LoVo (cell line): ENCODE data around the gene AUTS2.

Experiments used
- DNase-seq: peaks from one replicate; pipeline ENCODE4 v3.0.0-alpha.2; 2016; ENCODE audit warnings: low spot score

Gene AUTS2

GRCh38 chr7:70660819-70661191, 1062.5 kb downstream of the AUTS2 start:
- DNase-seq, result no peak

- DNase-seq, result no peak
These were observed 1065.4 kb downstream of the AUTS2 start for GRCh38 chr7:70663680-70664079.

GRCh38 chr7:70665997-70666396, 1067.7 kb downstream of the AUTS2 start:
- no peak for DNase-seq

- DNase-seq, result no peak
These were observed 1069.1 kb downstream of the AUTS2 start for GRCh38 chr7:70667406-70667805.

- DNase-seq, result no peak
These were observed 1070.5 kb downstream of the AUTS2 start for GRCh38 chr7:70668606-70669358.

- no peak for DNase-seq
These were observed 1071.6 kb downstream of the AUTS2 start for GRCh38 chr7:70669854-70670253.

- no peak for DNase-seq
These were observed 1072.0 kb downstream of the AUTS2 start for GRCh38 chr7:70670288-70670687.

- no peak for DNase-seq
These were observed 1075.7 kb downstream of the AUTS2 start for GRCh38 chr7:70673778-70674570.

- no peak for DNase-seq
These were observed 1076.3 kb downstream of the AUTS2 start for GRCh38 chr7:70674571-70675010.

- DNase-seq, result no peak
These were observed 1078.0 kb downstream of the AUTS2 start for GRCh38 chr7:70676243-70676642.

- no peak for DNase-seq
These were observed 1080.5 kb downstream of the AUTS2 start for GRCh38 chr7:70678621-70679251.

GRCh38 chr7:70679661-70680060, 1081.4 kb downstream of the AUTS2 start:
- no peak for DNase-seq

- DNase-seq, result no peak
These were observed 1082.0 kb downstream of the AUTS2 start for GRCh38 chr7:70680306-70680705.

GRCh38 chr7:70680743-70681468, 1082.6 kb downstream of the AUTS2 start:
- DNase-seq, result no peak

GRCh38 chr7:70681469-70682350, 1083.4 kb downstream of the AUTS2 start:
- DNase-seq, result peak; percentile 20

GRCh38 chr7:70684173-70684572, 1085.9 kb downstream of the AUTS2 start:
- no peak for DNase-seq

- DNase-seq, result no peak
These were observed 1095.0 kb downstream of the AUTS2 start for GRCh38 chr7:70693321-70693685.

GRCh38 chr7:70693686-70694433, 1095.6 kb downstream of the AUTS2 start:
- peak; percentile 83 for DNase-seq

GRCh38 chr7:70694434-70694970, 1096.2 kb downstream of the AUTS2 start:
- DNase-seq, result peak; percentile 61
